Peyer's patch (tissue), 4 donors: ENCODE measurements around the gene IFI44. TPM values are rescaled to one million over a fixed set of nuclear protein-coding genes. Genes with fewer than 3 reads are reported as not detected.

Experiments used
- DNase-seq, 3 donors: peaks; one replicate each; pipeline ENCODE4 v3.0.0-alpha.2; 2017 to 2019
- H3K27ac ChIP-seq, 4 donors: fragments of 200-600 bp; sonication (generic); one replicate each; pipeline ENCODE4 v1.5.1; 2016 to 2019
- H3K27me3 ChIP-seq, 2 donors: fragments of 200-600 bp; sonication (generic); one replicate each; pipeline ENCODE4 v1.5.1; 2019
- H3K36me3 ChIP-seq, 3 donors: fragments of 200-600 bp; sonication (generic); one replicate each; pipeline ENCODE4 v1.5.1; 2016 to 2019
- H3K4me1 ChIP-seq, 4 donors: fragments of 200-600 bp; sonication (generic); one replicate each; pipeline ENCODE4 v1.5.1; 2016 to 2019
- H3K4me3 ChIP-seq, 4 donors: fragments of 200-600 bp; sonication (generic); 1 replicate in 3 of 4; 2 replicates in 1 of 4; pipeline ENCODE4 v1.5.1; 2016 to 2019; ENCODE audit warnings: mild to moderate bottlenecking in 1 of 4
- H3K9me3 ChIP-seq, 4 donors: fragments of 200-600 bp; sonication (generic); one replicate each; pipeline ENCODE4 v1.5.1; 2016 to 2019; ENCODE audit warnings: mild to moderate bottlenecking in 1 of 4
- CTCF ChIP-seq, 6 experiments: fragments of 450-650 bp in 4 of 6; fragments of 200-600 bp in 2 of 6; sonication (generic) in 1 of 6; IDR thresholded peaks; one replicate each; pipeline ENCODE4 v1.5.1; 2017 to 2019; ENCODE audit warnings: antibody characterized with exemption in 6 of 6, mild to moderate bottlenecking in 3 of 6, moderate library complexity in 1 of 6
- POLR2A ChIP-seq, 2 donors: fragments of 450-650 bp; IDR thresholded peaks; one replicate each; pipeline ENCODE4 v1.5.1; 2017; ENCODE audit warnings: antibody characterized with exemption in 2 of 2, mild to moderate bottlenecking in 2 of 2, moderate library complexity in 2 of 2
- total RNA-seq, 4 donors: library from RNA; depleted of rRNA; stranded (reverse); fragments of >200 nt; gene quantifications; one replicate each; pipeline ENCODE4 v1.1.0, GENCODE V29; 2016

The IFI44 gene
- total RNA-seq, 4 donors from 2014 or later: 3.9 to 67.7 (median 12.4) TPM

- H3K4me1 ChIP-seq: no peaks in the 10 kb centered on the region
- no peaks in the 10 kb centered on the region for H3K27me3 ChIP-seq
- DNase-seq: no peak
- H3K4me3 ChIP-seq: no peak overlapping the region
- no peak for TF ChIP-seq CTCF (IDR thresholded peaks at IDR 0.05)
- no peak for TF ChIP-seq POLR2A (IDR thresholded peaks at IDR 0.05)
- H3K9me3 ChIP-seq: no peaks in the 10 kb centered on the region
- no peak overlapping the region for H3K27ac ChIP-seq
- H3K36me3 ChIP-seq: no peaks in the 10 kb centered on the region
Measured at GRCh38 chr1:78630600-78630999, 19.0 kb upstream of the IFI44 start.

GRCh38 chr1:78633209-78633608 lies 16.4 kb upstream of the IFI44 start:
- no peak overlapping the region for H3K27ac ChIP-seq
- no peak overlapping the region for H3K4me3 ChIP-seq
- no peaks in the 10 kb centered on the region for H3K36me3 ChIP-seq
- H3K27me3 ChIP-seq: no peaks in the 10 kb centered on the region
- DNase-seq: no peak
- TF ChIP-seq CTCF (IDR thresholded peaks at IDR 0.05) (no peak), POLR2A (IDR thresholded peaks at IDR 0.05) (no peak)
- H3K9me3 ChIP-seq: no peaks in the 10 kb centered on the region
- H3K4me1 ChIP-seq: no peaks in the 10 kb centered on the region

GRCh38 chr1:78640462-78640861 lies 9.2 kb upstream of the IFI44 start:
- H3K36me3 ChIP-seq: no peaks in the 10 kb centered on the region
- H3K9me3 ChIP-seq: no peaks in the 10 kb centered on the region
- H3K27me3 ChIP-seq: no peaks in the 10 kb centered on the region
- no peak for DNase-seq
- TF ChIP-seq POLR2A (IDR thresholded peaks at IDR 0.05) (no peak), CTCF (IDR thresholded peaks at IDR 0.05) (no peak)
- H3K27ac ChIP-seq: no peak overlapping the region
- no peaks in the 10 kb centered on the region for H3K4me1 ChIP-seq
- no peak overlapping the region for H3K4me3 ChIP-seq

- H3K27ac ChIP-seq: no peak overlapping the region
- H3K4me3 ChIP-seq: no peak overlapping the region
- TF ChIP-seq POLR2A (IDR thresholded peaks at IDR 0.05) (no peak), CTCF (IDR thresholded peaks at IDR 0.05) (no peak)
- no peaks in the 10 kb centered on the region for H3K36me3 ChIP-seq
- no peaks in the 10 kb centered on the region for H3K9me3 ChIP-seq
- H3K27me3 ChIP-seq: no peaks in the 10 kb centered on the region
- DNase-seq: no peak
- no peaks in the 10 kb centered on the region for H3K4me1 ChIP-seq
Measured at GRCh38 chr1:78641558-78641957, 8.1 kb upstream of the IFI44 start.

- DNase-seq: no peak
- peaks cover 0 to 4% (median 0%) of the 10 kb centered on the region in 4 donors for H3K4me1 ChIP-seq
- no peaks in the 10 kb centered on the region for H3K27me3 ChIP-seq
- H3K27ac ChIP-seq: no peak overlapping the region
- H3K9me3 ChIP-seq: no peaks in the 10 kb centered on the region
- no peak overlapping the region for H3K4me3 ChIP-seq
- H3K36me3 ChIP-seq: no peaks in the 10 kb centered on the region
- no peak for TF ChIP-seq CTCF (IDR thresholded peaks at IDR 0.05)
- TF ChIP-seq POLR2A (IDR thresholded peaks at IDR 0.05): no peak
Measured at GRCh38 chr1:78645723-78646122, 3.9 kb upstream of the IFI44 start.

GRCh38 chr1:78647238-78647637 lies 2.4 kb upstream of the IFI44 start:
- no peak overlapping the region for H3K27ac ChIP-seq
- TF ChIP-seq CTCF (IDR thresholded peaks at IDR 0.05) (no peak), POLR2A (IDR thresholded peaks at IDR 0.05) (no peak)
- no peaks in the 10 kb centered on the region for H3K9me3 ChIP-seq
- H3K36me3 ChIP-seq: no peaks in the 10 kb centered on the region
- DNase-seq: no peak
- no peak overlapping the region for H3K4me3 ChIP-seq
- H3K27me3 ChIP-seq: no peaks in the 10 kb centered on the region
- peaks cover 0 to 4% (median 0%) of the 10 kb centered on the region in 4 donors for H3K4me1 ChIP-seq
